Subcutaneous abdominal adipose tissue (tissue), 5 donors: ENCODE measurements around the gene EVI5.
"Not testable (repeated sequence)": the region's sequence is repeated elsewhere in the genome, so short reads cannot be mapped to it uniquely, and the experiment has no call there.

Experiments
- H3K27ac ChIP-seq: one replicate; pipeline ENCODE4 v1.7.0; 2013; ENCODE audit warnings: low read depth, mild to moderate bottlenecking, inconsistent platforms, low read length, moderate library complexity
- H3K27me3 ChIP-seq, 5 donors: one replicate each; pipeline ENCODE4 v1.7.0; 2013; ENCODE audit warnings: low read length in 5 of 5, inconsistent platforms in 1 of 5; ENCODE audit not compliant: control insufficient read depth in 5 of 5, insufficient read depth in 4 of 5
- H3K36me3 ChIP-seq, 5 donors: one replicate each; pipeline ENCODE4 v1.7.0; 2013; ENCODE audit warnings: low read length in 5 of 5; ENCODE audit not compliant: control insufficient read depth in 5 of 5, insufficient read depth in 5 of 5
- H3K4me1 ChIP-seq, 5 donors: one replicate each; pipeline ENCODE4 v1.7.0; 2013; ENCODE audit warnings: low read length in 5 of 5, mild to moderate bottlenecking in 3 of 5, moderate library complexity in 1 of 5; ENCODE audit not compliant: control insufficient read depth in 5 of 5, insufficient read depth in 5 of 5
- H3K4me3 ChIP-seq, 5 donors: one replicate each; pipeline ENCODE4 v1.7.0; 2013; ENCODE audit warnings: low read length in 5 of 5, low read depth in 1 of 5
- H3K9ac ChIP-seq, 5 donors: one replicate each; pipeline ENCODE4 v1.7.0; 2013; ENCODE audit warnings: low read length in 5 of 5, mild to moderate bottlenecking in 4 of 5, moderate library complexity in 3 of 5
- H3K9me3 ChIP-seq, 5 donors: one replicate each; pipeline ENCODE4 v1.7.0; 2013; ENCODE audit warnings: low read length in 5 of 5; ENCODE audit not compliant: control insufficient read depth in 5 of 5
- donor health status: healthy.
- donor health status: healthy.
- donor health status: healthy.
- donor health status: healthy.
- donor health status: healthy.

EVI5 gene

GRCh38 chr1:92795166-92795565, 10.3 kb upstream of the EVI5 start:
- peaks cover 0 to 3% (median 0%) of the 10 kb centered on the region in 5 donors for H3K4me1 ChIP-seq
- peaks cover 0 to 5% (median 0%) of the 10 kb centered on the region in 5 donors for H3K9me3 ChIP-seq
- no peaks in the 10 kb centered on the region for H3K36me3 ChIP-seq
- H3K4me3 ChIP-seq = no peak overlapping the region
- H3K9ac ChIP-seq = no peak overlapping the region
- H3K27ac ChIP-seq = no peak overlapping the region
- H3K27me3 ChIP-seq = no peaks in the 10 kb centered on the region

GRCh38 chr1:92792340-92792782, 7.5 kb upstream of the EVI5 start:
- Histone ChIP-seq H3K4me3 (no peak overlapping the region), H3K9me3 (peaks cover 0 to 5% (median 0%) of the 10 kb centered on the region in 5 donors), H3K4me1 (peaks cover 0 to 3% (median 0%) of the 10 kb centered on the region in 5 donors), H3K36me3 (no peaks in the 10 kb centered on the region), H3K9ac (no peak overlapping the region), H3K27ac (no peak overlapping the region), H3K27me3 (no peaks in the 10 kb centered on the region)

- Histone ChIP-seq H3K9me3 (peaks cover 0 to 5% (median 0%) of the 10 kb centered on the region in 5 donors), H3K27me3 (no peaks in the 10 kb centered on the region), H3K4me3 (no peak overlapping the region), H3K4me1 (peaks cover 0 to 3% (median 2%) of the 10 kb centered on the region in 5 donors), H3K9ac (no peak overlapping the region), H3K36me3 (no peaks in the 10 kb centered on the region), H3K27ac (no peak overlapping the region)
Observed at GRCh38 chr1:92791487-92792066, 6.7 kb upstream of the EVI5 start.

DNA sequence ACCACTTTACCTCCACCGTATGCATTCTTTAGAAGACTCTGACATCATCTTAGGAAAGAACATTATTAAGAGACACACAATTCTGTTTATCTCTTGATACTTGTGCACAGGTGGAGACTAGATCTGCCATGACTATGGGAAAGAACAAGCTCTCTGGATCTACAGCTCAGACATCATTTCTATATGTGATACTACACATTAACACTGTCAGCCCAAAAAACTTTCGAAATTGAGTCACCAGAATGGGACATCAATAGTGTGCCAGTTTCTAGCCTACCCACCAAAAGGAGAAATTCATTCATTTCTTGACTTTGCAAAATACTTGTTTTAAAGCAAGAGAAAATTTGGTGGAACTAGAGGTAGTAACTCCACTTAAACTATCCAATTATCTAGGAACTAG, 6.0 kb upstream of the EVI5 start:
- Histone ChIP-seq H3K9me3 (peaks cover 0 to 5% (median 0%) of the 10 kb centered on the region in 5 donors), H3K9ac (no peak overlapping the region), H3K4me3 (no peak overlapping the region), H3K27ac (no peak overlapping the region), H3K27me3 (no peaks in the 10 kb centered on the region), H3K4me1 (peaks cover 0 to 5% (median 3%) of the 10 kb centered on the region in 5 donors), H3K36me3 (no peaks in the 10 kb centered on the region)

DNA sequence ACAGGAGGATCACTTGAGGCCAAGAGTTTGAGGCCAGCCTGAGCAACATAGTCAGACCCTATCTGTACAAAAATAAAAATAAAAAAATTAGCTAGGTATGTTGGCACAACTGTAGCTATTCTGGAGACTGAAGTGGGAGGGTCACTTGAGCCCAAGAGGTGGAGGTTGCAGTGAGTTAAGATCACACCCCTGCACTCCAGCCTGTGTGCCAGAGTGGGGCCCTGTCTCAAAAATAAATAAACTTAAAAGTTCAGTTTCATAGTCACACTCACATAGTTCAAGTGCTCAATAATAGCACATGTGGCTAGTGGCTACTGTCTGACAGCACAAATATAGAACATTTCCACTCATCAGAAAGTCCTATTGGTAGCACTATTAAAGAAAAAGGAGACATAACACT, 5.2 kb upstream of the EVI5 start:
- Histone ChIP-seq H3K27me3 (no peaks in the 10 kb centered on the region), H3K27ac (no peak overlapping the region), H3K4me3 (no peak overlapping the region), H3K9me3 (peaks cover 0 to 5% (median 0%) of the 10 kb centered on the region in 5 donors), H3K9ac (no peak overlapping the region), H3K4me1 (peaks cover 0 to 11% (median 6%) of the 10 kb centered on the region in 5 donors), H3K36me3 (no peaks in the 10 kb centered on the region)

- H3K4me1 ChIP-seq = peaks cover 0 to 30% (median 12%) of the 10 kb centered on the region in 5 donors
- peak overlapping the region in 3 of 5 donors; percentile 83 to 94 (median 86) for H3K4me3 ChIP-seq
- no peaks in the 10 kb centered on the region for H3K9me3 ChIP-seq
- no peaks in the 10 kb centered on the region for H3K27me3 ChIP-seq
- peak overlapping the region; percentile 96 for H3K27ac ChIP-seq
- H3K9ac ChIP-seq = no peak overlapping the region
- no peaks in the 10 kb centered on the region for H3K36me3 ChIP-seq
Observed at GRCh38 chr1:92786111-92786901, 1.4 kb upstream of the EVI5 start.

- H3K9ac ChIP-seq = peak overlapping the region; percentile 77 to 87 (median 83)
- no peaks in the 10 kb centered on the region for H3K36me3 ChIP-seq
- no peaks in the 10 kb centered on the region for H3K9me3 ChIP-seq
- H3K4me3 ChIP-seq = peak overlapping the region; percentile 83 to 94 (median 87)
- H3K4me1 ChIP-seq = peaks cover 0 to 30% (median 12%) of the 10 kb centered on the region in 5 donors
- H3K27ac ChIP-seq = peak overlapping the region; percentile 96
- H3K27me3 ChIP-seq = no peaks in the 10 kb centered on the region
Observed at GRCh38 chr1:92784021-92784638, 778 bp downstream of the EVI5 start.

- not testable (repeated sequence) for H3K9me3 ChIP-seq, H3K36me3 ChIP-seq, H3K27me3 ChIP-seq
- Histone ChIP-seq H3K4me3 (peak overlapping the region; percentile 83 to 94 (median 87)), H3K4me1 (peaks cover 0 to 30% (median 12%) of the 10 kb centered on the region in 5 donors), H3K9ac (peak overlapping the region; percentile 77 to 87 (median 83)), H3K27ac (peak overlapping the region; percentile 96)
Observed at GRCh38 chr1:92783550-92783949, 1.4 kb downstream of the EVI5 start.

DNA sequence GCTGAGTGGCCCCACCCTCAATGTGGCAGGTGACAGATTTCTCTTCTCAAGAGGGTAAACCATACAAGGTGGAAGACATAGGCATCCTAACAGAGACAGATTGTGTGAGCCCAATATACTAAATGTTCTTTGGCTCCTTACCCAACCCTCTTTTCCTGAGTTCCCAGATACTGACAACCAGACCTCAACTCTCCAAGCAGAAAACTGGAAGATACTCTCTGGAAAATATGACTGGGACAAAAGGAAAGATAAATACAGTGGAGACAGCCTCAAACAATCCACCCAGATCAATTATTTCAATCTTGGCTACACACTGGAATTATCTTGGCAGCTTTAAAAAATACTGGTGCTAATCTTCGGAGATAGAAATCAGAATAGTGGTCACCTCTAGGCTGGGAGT, 6.5 kb downstream of the EVI5 start:
- Histone ChIP-seq H3K9me3 (no peaks in the 10 kb centered on the region), H3K27ac (no peak overlapping the region), H3K36me3 (no peaks in the 10 kb centered on the region), H3K4me3 (no peak overlapping the region), H3K9ac (no peak overlapping the region), H3K27me3 (no peaks in the 10 kb centered on the region), H3K4me1 (peaks cover 0 to 9% (median 8%) of the 10 kb centered on the region in 5 donors)

GRCh38 chr1:92774407-92774806, 10.5 kb downstream of the EVI5 start:
- Histone ChIP-seq H3K27ac (no peak overlapping the region), H3K9ac (no peak overlapping the region)

More at GRCh38 chr1:92774407-92774806, 10.5 kb downstream of the EVI5 start:
- no peaks in the 10 kb centered on the region for H3K9me3 ChIP-seq
- H3K4me1 ChIP-seq = peaks cover 0 to 5% (median 0%) of the 10 kb centered on the region in 5 donors
- H3K27me3 ChIP-seq = no peaks in the 10 kb centered on the region
- H3K4me3 ChIP-seq = no peak overlapping the region
- no peaks in the 10 kb centered on the region for H3K36me3 ChIP-seq
